Vagina (tissue), 2 donors: ENCODE measurements around the gene ZNF74.

Source experiments
- POLR2A ChIP-seq, 2 donors: fragments of 450-650 bp; IDR thresholded peaks; one replicate each; pipeline ENCODE4 v1.6.1; 2017; ENCODE audit warnings: antibody characterized with exemption in 2 of 2, mild to moderate bottlenecking in 2 of 2, moderate library complexity in 2 of 2
- TF ChIP-seq, protein P1 (sequence below), 3 experiments: fragments of 450-650 bp in 2 of 3; fragments of 200-600 bp in 1 of 3; sonication (generic) in 1 of 3; IDR thresholded peaks; one replicate each; pipeline ENCODE4 v1.5.1; 2017 to 2019; ENCODE audit warnings: antibody characterized with exemption in 3 of 3, mild to moderate bottlenecking in 2 of 3, moderate library complexity in 2 of 3

DNA sequence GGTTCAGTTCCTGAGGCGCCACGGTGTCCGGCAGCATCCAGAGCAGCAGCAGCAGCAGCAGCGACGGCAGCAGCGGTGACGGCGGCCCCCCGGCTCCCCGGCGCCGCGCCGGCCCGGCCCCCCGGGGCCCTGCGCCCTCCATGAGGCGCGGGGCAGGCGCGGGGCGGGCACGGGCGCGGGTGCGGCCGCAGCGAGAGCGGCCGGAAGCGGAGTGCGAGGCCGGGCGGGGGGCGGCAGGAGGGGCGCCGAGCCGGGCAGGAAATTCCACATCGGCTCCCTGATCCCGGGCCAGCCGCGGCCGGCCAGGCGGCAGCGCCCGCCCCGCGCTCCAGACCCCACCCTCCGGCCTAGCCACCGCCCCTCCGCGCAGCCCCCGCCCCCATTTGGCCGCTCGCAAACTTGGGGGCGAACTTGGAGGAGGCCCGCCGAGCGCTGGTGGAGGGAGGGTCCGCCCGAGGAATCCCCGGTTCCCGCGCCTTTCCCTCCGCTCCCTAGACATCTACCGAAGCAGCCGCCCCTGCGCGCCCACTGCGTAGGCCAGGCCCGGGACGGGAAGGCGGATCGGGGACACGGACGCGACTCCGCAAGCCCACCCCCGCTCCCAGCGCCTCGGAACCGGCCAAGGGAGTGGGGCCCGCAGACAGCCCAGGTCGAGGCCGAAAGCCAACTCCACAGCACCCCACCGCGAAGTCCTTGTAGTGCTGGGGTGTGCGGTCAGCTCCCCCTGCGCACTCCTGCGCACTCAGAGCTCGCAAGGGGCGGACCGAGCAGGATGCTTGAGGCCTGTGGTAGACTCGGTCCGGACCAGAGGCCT, 43.9 kb downstream of the ZNF74 start, which contains the start of gene SCARF2:
- TF ChIP-seq, protein P1, sequence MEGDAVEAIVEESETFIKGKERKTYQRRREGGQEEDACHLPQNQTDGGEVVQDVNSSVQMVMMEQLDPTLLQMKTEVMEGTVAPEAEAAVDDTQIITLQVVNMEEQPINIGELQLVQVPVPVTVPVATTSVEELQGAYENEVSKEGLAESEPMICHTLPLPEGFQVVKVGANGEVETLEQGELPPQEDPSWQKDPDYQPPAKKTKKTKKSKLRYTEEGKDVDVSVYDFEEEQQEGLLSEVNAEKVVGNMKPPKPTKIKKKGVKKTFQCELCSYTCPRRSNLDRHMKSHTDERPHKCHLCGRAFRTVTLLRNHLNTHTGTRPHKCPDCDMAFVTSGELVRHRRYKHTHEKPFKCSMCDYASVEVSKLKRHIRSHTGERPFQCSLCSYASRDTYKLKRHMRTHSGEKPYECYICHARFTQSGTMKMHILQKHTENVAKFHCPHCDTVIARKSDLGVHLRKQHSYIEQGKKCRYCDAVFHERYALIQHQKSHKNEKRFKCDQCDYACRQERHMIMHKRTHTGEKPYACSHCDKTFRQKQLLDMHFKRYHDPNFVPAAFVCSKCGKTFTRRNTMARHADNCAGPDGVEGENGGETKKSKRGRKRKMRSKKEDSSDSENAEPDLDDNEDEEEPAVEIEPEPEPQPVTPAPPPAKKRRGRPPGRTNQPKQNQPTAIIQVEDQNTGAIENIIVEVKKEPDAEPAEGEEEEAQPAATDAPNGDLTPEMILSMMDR (IDR thresholded peaks at IDR 0.05), result no peak
- peak in 1 of 2 donors; percentile 17 for TF ChIP-seq POLR2A (IDR thresholded peaks at IDR 0.05)
